Measurements from ENCODE around the gene ELAVL4.

ELAVL4 gene

GRCh38 chr1:50209749-50210148 lies 101.0 kb downstream of the ELAVL4 start:
- no peak for DNase-seq (ENCODE audit: low read depth)
- no peak overlapping the region for H3K4me3 ChIP-seq (ENCODE audit: low read length)
- no peak for TF ChIP-seq CTCF (IDR thresholded peaks at IDR 0.05; ENCODE audit: insufficient read depth, low read depth, low read length, missing control alignments)

GRCh38 chr1:50213505-50213904 lies 104.8 kb downstream of the ELAVL4 start:
- no peak for DNase-seq (ENCODE audit: low read depth)
- H3K4me3 ChIP-seq (ENCODE audit: low read length), result no peak overlapping the region
- no peak for TF ChIP-seq CTCF (IDR thresholded peaks at IDR 0.05; ENCODE audit: insufficient read depth, low read depth, low read length, missing control alignments)

- no peak for DNase-seq (ENCODE audit: low read depth)
- H3K4me3 ChIP-seq (ENCODE audit: low read length), result no peak overlapping the region
- TF ChIP-seq CTCF (IDR thresholded peaks at IDR 0.05; ENCODE audit: insufficient read depth, low read depth, low read length, missing control alignments), result no peak
These were observed 106.0 kb downstream of the ELAVL4 start for GRCh38 chr1:50214717-50215116.

- TF ChIP-seq CTCF (IDR thresholded peaks at IDR 0.05; ENCODE audit: insufficient read depth, low read depth, low read length, missing control alignments), result no peak
- DNase-seq (ENCODE audit: low read depth), result no peak
- no peak overlapping the region for H3K4me3 ChIP-seq (ENCODE audit: low read length)
These were observed 109.8 kb downstream of the ELAVL4 start for GRCh38 chr1:50218344-50219120.

- no peak for TF ChIP-seq CTCF (IDR thresholded peaks at IDR 0.05; ENCODE audit: insufficient read depth, low read depth, low read length, missing control alignments)
- no peak overlapping the region for H3K4me3 ChIP-seq (ENCODE audit: low read length)
These were observed 120.2 kb downstream of the ELAVL4 start for GRCh38 chr1:50228871-50229384.

GRCh38 chr1:50231209-50231608 lies 122.5 kb downstream of the ELAVL4 start:
- DNase-seq (ENCODE audit: low read depth), result no peak
- H3K4me3 ChIP-seq (ENCODE audit: low read length), result no peak overlapping the region
- no peak for TF ChIP-seq CTCF (IDR thresholded peaks at IDR 0.05; ENCODE audit: insufficient read depth, low read depth, low read length, missing control alignments)

More at GRCh38 chr1:50228871-50229384, 120.2 kb downstream of the ELAVL4 start:
- DNase-seq (ENCODE audit: low read depth), result no peak

GRCh38 chr1:50232336-50232735 lies 123.6 kb downstream of the ELAVL4 start:
- no peak for DNase-seq (ENCODE audit: low read depth)
- TF ChIP-seq CTCF (IDR thresholded peaks at IDR 0.05; ENCODE audit: insufficient read depth, low read depth, low read length, missing control alignments), result no peak
- H3K4me3 ChIP-seq (ENCODE audit: low read length), result no peak overlapping the region

Data from epithelial cell of esophagus (primary cell).